IPS-18c (cell line): ENCODE data around the gene HLA-C.
"Not testable (repeated sequence)": the region's sequence is repeated elsewhere in the genome, so short reads cannot be mapped to it uniquely, and the experiment has no call there.

ENCODE experiments used
- H3K4me3 ChIP-seq: 2 replicates; pipeline ENCODE4 v1.7.0; 2013; ENCODE audit warnings: low read depth, mild to moderate bottlenecking, low read length, moderate library complexity; ENCODE audit not compliant: insufficient read depth
- H3K9me3 ChIP-seq: one replicate; pipeline ENCODE4 v1.6.1; 2013; ENCODE audit warnings: mild to moderate bottlenecking, low read length, moderate library complexity; ENCODE audit not compliant: control insufficient read depth, insufficient read depth

Gene HLA-C

DNA sequence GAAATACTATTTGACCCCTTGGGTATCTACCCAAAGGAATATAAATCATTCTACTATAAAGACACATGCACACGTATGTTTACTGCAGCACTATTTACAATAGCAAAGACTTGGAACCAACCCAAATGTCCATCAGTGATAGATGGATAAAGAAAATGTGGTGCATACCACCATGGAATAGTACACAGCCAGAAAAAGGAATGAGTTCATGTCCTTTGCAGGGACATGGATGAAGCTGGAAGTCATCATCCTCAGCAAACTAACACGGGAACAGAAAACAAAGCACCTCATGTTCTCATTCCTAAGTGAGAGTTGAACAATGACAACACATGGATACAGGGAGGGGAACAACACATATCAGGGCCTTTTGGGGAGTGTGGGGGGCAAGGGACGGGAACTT, 7.8 kb upstream of the HLA-C start:
- not testable (repeated sequence) for H3K9me3 ChIP-seq, H3K4me3 ChIP-seq

DNA sequence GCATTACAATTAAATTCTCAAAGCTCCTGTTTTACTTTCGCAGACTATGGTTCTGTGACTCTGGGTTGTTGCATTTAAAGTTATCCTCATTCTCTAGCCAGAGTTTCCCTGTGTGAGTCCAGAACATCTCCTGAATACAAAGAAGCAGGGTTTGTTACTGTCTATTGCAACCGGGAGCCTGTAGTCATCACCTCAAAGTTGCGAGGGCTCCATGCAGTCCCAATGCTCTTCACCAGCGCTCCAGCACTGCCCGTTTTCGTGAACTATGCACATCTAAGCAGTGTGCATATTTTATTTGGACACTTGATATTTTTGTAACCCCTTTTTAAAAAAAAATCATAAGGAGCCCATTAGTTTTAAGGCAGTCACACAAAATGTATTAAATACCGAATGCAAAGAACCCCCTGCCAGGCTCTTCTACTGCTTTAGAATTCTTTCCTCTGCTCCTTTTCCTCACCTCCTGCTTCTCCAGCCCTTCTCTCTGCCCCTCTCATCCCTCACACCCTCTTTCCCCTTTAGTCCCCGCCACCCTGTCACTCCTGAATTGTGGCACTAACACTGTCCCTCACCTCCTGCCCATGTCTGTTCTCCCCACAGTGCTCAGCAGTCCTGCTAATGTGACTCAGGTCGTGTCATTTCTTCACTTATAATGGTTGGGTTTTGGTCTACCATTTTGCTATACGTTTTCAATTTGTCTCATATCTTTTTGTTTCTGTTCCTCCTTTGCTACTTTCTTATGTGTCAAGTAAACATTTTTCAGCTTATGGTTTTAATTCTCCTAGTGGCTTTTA, 1.1 kb upstream of the HLA-C start:
- no peaks in the 10 kb centered on the region for H3K9me3 ChIP-seq
- H3K4me3 ChIP-seq, result no peak overlapping the region; the same call in 1 of the 2 replicates

DNA sequence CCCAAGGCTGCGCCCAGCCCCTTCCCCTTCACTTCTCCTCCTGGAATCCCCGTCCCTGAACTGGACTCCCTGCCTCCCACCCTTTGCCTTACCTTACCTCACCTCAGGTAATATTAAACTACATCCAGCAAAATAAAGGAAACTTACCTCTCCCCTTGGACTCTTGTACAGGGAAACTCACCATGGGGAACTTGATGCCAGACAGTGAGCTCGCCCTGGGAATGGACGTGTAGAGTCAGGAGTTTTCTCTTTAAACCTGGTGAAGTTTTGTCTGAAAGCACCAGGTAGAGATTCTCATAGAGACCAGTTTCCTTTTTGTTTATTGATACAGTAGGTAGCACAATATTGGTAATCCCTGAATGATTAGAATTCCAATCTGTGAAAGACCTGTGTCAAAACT, 544 bp upstream of the HLA-C start:
- no peaks in the 10 kb centered on the region for H3K9me3 ChIP-seq
- peak overlapping the region; percentile 60; the same call in 1 of the 2 replicates for H3K4me3 ChIP-seq

DNA sequence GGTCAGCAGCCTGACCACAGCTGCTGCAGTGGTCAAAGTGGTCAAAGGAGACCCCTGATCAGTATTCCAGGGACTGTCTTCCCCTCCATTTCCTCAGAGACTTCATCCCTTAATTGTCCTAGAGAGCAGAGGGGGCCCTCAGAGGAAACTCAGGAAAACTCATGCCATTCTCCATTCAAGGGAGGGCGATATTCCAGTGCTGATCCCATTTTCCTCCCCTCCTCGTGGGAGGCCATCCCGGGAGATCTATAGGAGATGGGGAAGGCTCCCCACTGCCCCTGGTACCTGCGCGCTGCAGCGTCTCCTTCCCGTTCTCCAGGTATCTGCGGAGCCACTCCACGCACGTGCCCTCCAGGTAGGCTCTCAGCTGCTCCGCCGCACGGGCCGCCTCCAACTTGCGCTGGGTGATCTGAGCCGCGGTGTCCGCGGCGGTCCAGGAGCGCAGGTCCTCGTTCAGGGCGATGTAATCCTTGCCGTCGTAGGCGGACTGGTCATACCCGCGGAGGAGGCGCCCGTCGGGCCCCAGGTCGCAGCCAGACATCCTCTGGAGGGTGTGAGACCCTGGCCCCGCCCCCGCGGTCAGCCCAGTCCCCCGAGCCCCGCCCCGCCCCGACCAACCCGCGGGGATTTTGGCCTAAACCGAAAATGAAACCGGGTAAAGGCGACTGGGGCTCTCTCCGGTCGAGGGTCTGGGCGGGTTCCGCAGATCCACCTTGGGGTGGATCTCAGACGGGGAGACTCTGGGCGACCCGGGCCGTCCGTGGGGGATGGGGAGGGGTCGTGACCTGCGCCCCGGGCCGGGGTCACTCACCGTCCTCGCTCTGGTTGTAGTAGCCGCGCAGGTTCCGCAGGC, 878 bp downstream of the HLA-C start:
- Histone ChIP-seq H3K4me3 (peak overlapping the region; percentile 60), H3K9me3 (no peaks in the 10 kb centered on the region)

DNA sequence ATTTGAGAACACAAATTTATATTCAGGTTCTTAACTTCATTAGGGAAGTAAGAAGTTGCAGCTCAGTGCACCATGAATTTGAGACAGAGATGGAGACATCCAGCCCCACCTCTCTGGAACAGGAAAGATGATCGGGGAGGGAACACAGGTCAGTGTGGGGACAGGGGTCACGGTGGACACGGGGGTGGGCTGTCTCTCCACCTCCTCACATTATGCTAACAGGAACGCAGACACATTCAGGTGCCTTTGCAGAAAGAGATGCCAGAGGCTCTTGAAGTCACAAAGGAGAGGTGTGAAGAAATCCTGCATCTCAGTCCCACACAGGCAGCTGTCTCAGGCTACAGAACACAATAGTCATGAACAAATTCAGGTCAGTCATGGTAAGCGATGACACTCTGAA, 3.1 kb downstream of the HLA-C start:
- H3K4me3 ChIP-seq, result no peak overlapping the region
- H3K9me3 ChIP-seq, result no peaks in the 10 kb centered on the region

DNA sequence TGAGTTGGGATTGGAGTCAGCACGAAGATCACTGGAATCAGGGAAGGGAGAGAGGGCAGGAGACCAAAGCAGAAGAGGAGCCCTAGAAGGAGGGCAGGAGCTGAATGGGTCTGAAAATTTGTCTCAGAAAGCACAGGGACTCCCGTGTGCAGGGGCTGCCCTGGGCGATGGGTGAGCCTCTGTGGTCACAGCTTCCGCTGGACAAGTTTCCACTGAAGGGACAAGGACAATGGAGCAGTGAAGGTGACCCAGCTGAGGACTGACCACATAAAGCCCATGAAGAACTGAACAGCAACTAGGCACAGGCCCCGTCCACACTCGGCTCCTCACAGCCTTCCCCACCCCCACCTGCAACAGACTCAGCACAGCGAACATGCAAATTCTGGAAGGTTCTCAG, 3.5 kb downstream of the HLA-C start:
- Histone ChIP-seq H3K4me3 (no peak overlapping the region), H3K9me3 (no peaks in the 10 kb centered on the region)

DNA sequence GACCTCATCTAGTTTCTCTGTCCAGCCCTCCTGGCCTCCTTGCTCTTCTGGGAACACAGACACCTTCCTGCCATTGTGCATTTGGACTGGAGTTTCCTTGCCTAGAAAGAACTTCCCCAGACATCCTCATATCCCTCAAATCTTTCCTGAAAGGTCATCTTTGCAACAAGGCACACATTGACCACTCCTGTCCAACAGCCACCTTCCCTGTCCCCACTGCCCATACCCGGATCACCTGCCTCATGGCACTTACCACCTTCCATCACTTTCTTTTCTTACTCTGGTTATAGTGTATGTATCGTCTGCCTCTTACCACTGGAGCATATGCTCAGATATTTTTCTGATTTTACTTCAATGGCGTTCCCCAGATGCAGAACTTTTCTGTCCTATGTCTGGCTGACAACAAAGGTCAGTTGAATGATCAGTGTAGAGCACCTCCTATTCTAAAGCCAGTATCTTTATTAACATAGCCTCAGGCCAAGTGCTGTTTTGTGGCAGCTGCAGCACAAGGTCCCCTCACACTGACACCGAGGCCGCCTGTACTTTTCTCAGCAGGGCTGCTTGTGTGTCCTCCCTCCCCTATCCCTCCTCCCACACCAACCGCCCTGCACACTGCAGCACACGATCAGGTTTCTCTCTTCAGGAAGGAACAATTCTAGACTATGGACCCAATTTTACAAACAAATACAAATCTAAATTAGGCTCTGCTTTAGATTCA, 4.1 kb downstream of the HLA-C start:
- Histone ChIP-seq H3K4me3 (no peak overlapping the region), H3K9me3 (no peaks in the 10 kb centered on the region)

DNA sequence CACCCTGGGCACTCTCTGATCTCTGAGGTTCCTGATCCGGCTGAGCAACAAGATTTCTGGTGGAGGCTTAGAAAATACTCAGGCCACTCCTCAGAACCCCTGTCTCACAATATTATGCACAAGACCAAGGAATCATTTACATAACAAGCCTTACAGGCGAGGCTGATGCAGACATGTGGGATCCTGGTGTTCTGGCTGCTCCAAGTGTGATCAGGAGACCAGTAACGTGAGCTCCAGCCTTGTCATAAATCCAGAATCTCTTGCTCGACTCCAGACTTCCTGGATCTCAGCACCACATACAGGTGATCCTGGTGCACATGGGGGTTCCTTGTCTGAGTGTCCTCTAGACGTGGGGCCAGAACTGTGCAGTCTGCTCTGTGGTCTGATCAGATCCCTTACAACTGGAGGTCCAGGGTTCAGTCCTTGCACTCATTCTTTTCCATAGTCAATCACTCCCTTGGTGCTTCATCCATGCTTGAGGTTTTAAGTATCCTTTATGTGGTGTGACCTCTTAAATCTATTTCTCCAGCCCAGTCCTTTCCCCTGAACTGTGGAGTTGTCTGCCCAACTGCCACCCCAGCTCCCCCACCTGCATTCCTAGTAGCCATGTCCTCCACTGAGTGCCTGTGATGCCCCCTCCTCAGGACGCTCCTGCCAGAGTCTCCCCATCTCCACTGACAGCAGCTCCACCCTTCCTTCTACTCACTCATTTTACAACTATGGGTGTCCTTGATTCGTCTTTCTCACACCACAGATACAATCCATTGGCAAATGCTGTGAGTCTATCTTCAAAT, 5.1 kb downstream of the HLA-C start:
- H3K4me3 ChIP-seq, result no peak overlapping the region
- no peaks in the 10 kb centered on the region for H3K9me3 ChIP-seq

DNA sequence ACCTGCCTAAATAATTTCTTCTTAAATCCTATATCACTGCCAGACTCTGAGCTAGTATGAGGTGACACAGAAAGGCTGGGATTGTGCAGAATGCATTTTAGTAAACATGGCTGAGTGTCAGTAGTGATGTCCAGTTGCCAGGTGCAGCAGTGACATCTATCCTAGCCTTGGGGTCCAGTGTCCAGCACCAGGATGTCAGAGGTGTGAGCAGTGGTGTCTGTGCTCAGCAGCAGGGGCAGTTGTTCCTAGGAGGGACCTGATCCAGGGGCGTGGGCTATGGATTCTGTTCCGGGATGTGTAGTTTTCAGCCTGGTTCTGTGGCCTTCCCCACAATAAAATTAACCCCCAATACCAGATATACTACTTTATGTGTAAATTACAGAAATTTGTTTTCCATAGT, 6.0 kb downstream of the HLA-C start:
- Histone ChIP-seq H3K9me3 (no peaks in the 10 kb centered on the region), H3K4me3 (no peak overlapping the region)

DNA sequence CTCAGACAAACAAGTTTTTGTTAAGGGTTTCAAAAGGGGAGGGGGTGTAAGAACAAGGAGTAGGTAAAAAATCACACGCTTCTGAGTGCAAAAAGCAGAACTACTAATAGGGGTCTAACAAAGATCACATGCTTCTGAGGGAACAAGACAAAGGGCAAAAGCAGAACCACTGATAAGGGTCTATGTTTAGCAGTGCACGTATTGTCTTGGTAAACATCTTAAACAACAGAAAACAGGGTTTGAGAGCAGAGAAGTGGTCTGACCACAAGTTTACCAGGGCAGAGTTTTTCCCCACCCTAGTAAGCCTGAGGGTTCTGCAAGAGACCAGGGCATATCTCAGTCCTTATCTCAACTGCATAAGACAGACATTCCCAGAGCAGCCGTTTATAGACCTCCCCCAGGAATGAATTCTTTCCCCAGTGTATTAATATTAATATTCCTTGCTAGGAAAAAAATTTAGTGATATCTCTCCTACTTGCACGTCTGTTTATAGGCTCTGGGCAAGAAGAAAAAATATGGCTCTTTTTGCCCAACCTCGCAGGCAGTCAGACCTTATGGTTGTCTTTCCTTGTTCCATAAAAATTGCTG, 8.5 kb downstream of the HLA-C start:
- H3K9me3 ChIP-seq, H3K4me3 ChIP-seq: not testable (repeated sequence)

DNA sequence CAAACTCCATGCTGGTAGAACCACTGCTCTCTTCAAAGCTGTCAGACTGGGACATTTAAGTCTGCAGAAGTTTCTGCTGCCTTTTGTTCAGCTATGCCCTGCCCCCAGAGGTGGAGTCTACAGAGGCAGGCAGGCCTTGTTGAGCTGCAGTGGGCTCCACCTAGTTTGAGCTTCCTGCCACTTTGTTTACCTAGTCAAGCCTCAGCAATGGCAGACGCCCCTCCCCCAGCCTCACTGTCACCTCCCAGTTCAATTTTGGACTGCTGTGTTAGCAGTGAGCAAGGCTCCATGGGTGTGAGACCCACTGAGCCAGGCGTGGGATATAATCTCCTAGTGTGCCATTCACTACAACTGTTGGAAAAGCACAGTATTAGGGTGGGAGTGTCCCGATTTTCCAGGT, 11.9 kb downstream of the HLA-C start:
- H3K4me3 ChIP-seq, H3K9me3 ChIP-seq: not testable (repeated sequence)

DNA sequence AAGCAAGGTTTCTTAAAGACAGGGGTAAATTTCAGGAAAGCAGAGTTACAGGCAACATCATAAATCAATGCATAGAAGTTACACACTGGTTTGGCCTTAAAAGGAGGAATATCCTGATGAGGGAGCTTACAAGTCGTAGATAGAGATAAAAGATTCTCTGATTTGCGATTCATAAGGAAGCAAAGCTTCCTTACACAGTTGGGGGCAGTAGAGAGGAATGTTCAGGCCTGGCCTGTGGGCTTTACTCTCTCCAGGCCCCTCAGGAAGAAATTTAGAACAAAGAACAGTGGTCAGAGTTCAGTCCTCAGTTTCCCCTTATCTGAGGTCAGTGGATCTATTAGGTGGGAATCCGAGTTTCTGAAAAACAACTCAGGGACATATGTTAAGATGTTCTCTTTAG, 19.3 kb downstream of the HLA-C start:
- no peaks in the 10 kb centered on the region for H3K9me3 ChIP-seq
- no peak overlapping the region for H3K4me3 ChIP-seq

DNA sequence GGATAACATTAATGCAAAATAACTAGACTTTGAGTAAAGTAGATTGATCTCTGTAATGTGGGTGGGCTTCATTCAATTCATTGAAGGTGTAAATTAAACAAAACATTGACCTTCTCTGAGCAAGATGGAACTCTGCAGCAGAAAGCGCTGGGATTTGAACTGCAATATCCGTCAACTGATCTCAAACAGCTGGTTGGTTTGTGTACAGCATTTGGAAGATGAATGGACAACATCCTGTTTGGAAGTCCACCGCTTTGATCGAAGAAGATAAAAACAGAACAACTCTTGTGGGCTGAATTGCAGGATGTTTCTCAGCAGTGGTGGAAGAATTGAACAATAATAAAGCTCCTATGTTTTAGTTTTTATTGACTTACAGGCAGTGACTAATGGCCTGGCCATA, 20.6 kb downstream of the HLA-C start:
- H3K4me3 ChIP-seq, result no peak overlapping the region
- no peaks in the 10 kb centered on the region for H3K9me3 ChIP-seq

DNA sequence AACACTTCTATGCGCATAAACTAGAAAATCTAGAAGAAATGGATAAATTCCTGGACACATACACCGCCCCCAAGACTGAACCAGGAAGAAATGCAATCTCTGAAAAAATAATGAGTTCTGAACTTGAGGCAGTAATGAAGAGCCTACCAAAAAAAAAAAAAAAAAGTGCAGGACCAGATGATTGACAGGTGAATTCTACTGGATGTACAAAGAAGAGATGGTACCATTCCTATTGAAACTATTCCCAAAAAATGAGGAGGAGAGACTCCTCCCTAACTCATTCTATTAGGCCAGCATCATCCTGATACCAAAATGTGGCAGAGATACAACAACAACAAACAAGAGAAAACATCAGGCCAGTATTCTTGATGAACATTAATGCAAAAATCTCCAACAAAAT, 22.7 kb downstream of the HLA-C start:
- H3K9me3 ChIP-seq, result no peaks in the 10 kb centered on the region
- no peak overlapping the region for H3K4me3 ChIP-seq

DNA sequence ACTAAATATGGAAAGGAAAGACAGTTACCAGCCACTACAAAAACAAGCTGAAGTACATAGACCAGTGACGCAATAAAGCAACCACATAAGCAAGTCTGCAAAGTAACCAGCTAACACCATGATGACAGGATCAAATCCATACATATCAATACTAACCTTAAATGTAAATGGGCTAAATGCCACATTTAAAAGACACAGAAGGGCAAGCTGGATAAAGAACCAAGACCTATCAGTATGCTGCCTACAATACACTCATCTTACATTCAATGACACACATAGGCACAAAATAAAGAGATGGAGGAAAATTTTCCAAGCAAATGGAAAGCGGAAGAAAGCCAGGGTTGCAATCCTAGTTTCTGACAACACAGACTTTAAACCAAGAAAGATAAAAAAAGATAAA, 24.1 kb downstream of the HLA-C start:
- H3K9me3 ChIP-seq, result no peaks in the 10 kb centered on the region
- H3K4me3 ChIP-seq, result no peak overlapping the region

DNA sequence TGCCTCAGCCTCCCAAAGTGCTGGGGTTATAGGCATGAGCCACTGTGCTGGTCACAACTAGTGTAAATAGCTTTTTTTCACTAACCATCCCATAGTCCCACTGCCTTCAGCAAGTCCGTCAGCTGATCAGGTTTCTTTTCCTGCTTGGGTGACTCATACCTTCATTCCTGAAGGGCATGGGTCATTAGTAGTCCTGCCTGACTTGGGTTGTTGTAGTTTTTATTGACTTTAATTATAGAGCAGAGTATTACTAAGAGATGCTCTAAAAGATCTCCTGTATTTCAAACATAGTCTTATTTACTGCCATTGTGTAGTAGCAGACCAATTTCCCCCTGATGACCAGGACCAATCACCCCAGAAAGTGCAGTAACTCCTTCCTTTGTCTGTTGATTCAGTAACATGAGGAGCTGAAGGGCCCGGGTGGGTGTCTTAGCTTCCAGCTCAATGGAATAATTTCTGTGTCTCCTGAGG, 25.8 kb downstream of the HLA-C start:
- no peak overlapping the region for H3K4me3 ChIP-seq

DNA sequence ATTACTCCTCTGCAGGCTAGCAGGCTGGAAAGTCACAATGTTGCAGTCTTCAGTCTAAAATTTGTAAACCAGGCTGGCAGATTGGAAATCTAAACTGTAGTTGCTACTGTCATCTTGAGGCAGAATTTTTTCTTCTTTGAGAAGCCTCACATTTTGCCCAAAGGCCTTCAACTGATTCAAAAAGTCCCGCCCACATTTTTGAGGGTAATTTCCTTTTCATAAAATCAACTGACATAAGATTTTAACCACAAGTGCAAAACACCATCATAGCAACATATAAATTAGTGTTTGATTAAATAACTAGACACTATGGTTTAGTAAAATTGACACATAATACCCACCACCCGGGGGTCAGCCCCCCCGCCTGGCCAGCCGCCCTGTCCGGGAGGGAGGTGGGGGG, 28.4 kb downstream of the HLA-C start:
- no peak overlapping the region for H3K4me3 ChIP-seq
- no peaks in the 10 kb centered on the region for H3K9me3 ChIP-seq

More for the DNA sequence above, 25.8 kb downstream of the HLA-C start:
- H3K9me3 ChIP-seq, result no peaks in the 10 kb centered on the region
